KOPT-K1 (cell line): Measurements from ENCODE around the gene SRRM3.
"Not testable (repeated sequence)": the region's sequence is repeated elsewhere in the genome, so short reads cannot be mapped to it uniquely, and the experiment has no call there.

Experiments
- H3K27ac ChIP-seq: fragments of 200-600 bp; sonication (generic); 2 replicates; pipeline ENCODE4 v1.5.1; 2016; ENCODE audit warnings: antibody characterized with exemption, mild to moderate bottlenecking, low read depth, low read length; ENCODE audit not compliant: poor library complexity, severe bottlenecking
- H3K36me3 ChIP-seq: fragments of 200-600 bp; sonication (generic); 2 replicates; pipeline ENCODE4 v1.5.1; 2017; ENCODE audit warnings: antibody characterized with exemption, mild to moderate bottlenecking, low read length, moderate library complexity; ENCODE audit not compliant: insufficient read depth
- H3K9me3 ChIP-seq: fragments of 200-600 bp; sonication (generic); 2 replicates; pipeline ENCODE4 v1.5.1; 2017; ENCODE audit warnings: antibody characterized with exemption, low read length, mild to moderate bottlenecking; ENCODE audit not compliant: insufficient read depth, poor library complexity, severe bottlenecking

The SRRM3 gene

GRCh38 chr7:76261329-76261728 lies 59.6 kb downstream of the SRRM3 start:
- no peaks in the 10 kb centered on the region for H3K9me3 ChIP-seq
- H3K27ac ChIP-seq, result no peak overlapping the region
- H3K36me3 ChIP-seq, result no peaks in the 10 kb centered on the region

- H3K27ac ChIP-seq, result no peak overlapping the region
- no peaks in the 10 kb centered on the region for H3K9me3 ChIP-seq
- H3K36me3 ChIP-seq, result no peaks in the 10 kb centered on the region
Observed at GRCh38 chr7:76261931-76262330, 60.2 kb downstream of the SRRM3 start.

GRCh38 chr7:76262683-76263402 lies 61.1 kb downstream of the SRRM3 start:
- H3K36me3 ChIP-seq, result no peaks in the 10 kb centered on the region
- H3K27ac ChIP-seq, result no peak overlapping the region
- no peaks in the 10 kb centered on the region for H3K9me3 ChIP-seq

- H3K27ac ChIP-seq, result no peak overlapping the region
- no peaks in the 10 kb centered on the region for H3K9me3 ChIP-seq
- no peaks in the 10 kb centered on the region for H3K36me3 ChIP-seq
Observed at GRCh38 chr7:76265299-76265698, 63.6 kb downstream of the SRRM3 start.

GRCh38 chr7:76267107-76267893 lies 65.6 kb downstream of the SRRM3 start:
- H3K9me3 ChIP-seq, result no peaks in the 10 kb centered on the region
- no peak overlapping the region for H3K27ac ChIP-seq
- no peaks in the 10 kb centered on the region for H3K36me3 ChIP-seq

- no peaks in the 10 kb centered on the region for H3K9me3 ChIP-seq
- H3K36me3 ChIP-seq, result no peaks in the 10 kb centered on the region
- no peak overlapping the region for H3K27ac ChIP-seq
Observed at GRCh38 chr7:76267894-76268183, 66.1 kb downstream of the SRRM3 start.

GRCh38 chr7:76268376-76268775 lies 66.7 kb downstream of the SRRM3 start:
- H3K27ac ChIP-seq, result no peak overlapping the region
- no peaks in the 10 kb centered on the region for H3K9me3 ChIP-seq
- H3K36me3 ChIP-seq, result no peaks in the 10 kb centered on the region

GRCh38 chr7:76269895-76270294 lies 68.2 kb downstream of the SRRM3 start:
- Histone ChIP-seq H3K36me3 (no peaks in the 10 kb centered on the region), H3K9me3 (no peaks in the 10 kb centered on the region), H3K27ac (no peak overlapping the region)

GRCh38 chr7:76271384-76271783 lies 69.7 kb downstream of the SRRM3 start:
- not testable (repeated sequence) for H3K9me3 ChIP-seq, H3K36me3 ChIP-seq, H3K27ac ChIP-seq

GRCh38 chr7:76272142-76272541 lies 70.4 kb downstream of the SRRM3 start:
- H3K27ac ChIP-seq, result no peak overlapping the region
- no peaks in the 10 kb centered on the region for H3K36me3 ChIP-seq
- no peaks in the 10 kb centered on the region for H3K9me3 ChIP-seq

GRCh38 chr7:76272851-76273497 lies 71.3 kb downstream of the SRRM3 start:
- H3K36me3 ChIP-seq, result no peaks in the 10 kb centered on the region
- no peaks in the 10 kb centered on the region for H3K9me3 ChIP-seq
- peak overlapping the region; percentile 4 for H3K27ac ChIP-seq

GRCh38 chr7:76273503-76273902 lies 71.8 kb downstream of the SRRM3 start:
- Histone ChIP-seq H3K36me3 (no peaks in the 10 kb centered on the region), H3K9me3 (no peaks in the 10 kb centered on the region), H3K27ac (peak overlapping the region; percentile 4)

- H3K27ac ChIP-seq, result no peak overlapping the region
- no peaks in the 10 kb centered on the region for H3K36me3 ChIP-seq
- H3K9me3 ChIP-seq, result no peaks in the 10 kb centered on the region
Observed at GRCh38 chr7:76278540-76278939, 76.8 kb downstream of the SRRM3 start.

- Histone ChIP-seq H3K27ac (no peak overlapping the region), H3K9me3 (no peaks in the 10 kb centered on the region), H3K36me3 (no peaks in the 10 kb centered on the region)
Observed at GRCh38 chr7:76280408-76280807, 78.7 kb downstream of the SRRM3 start.

GRCh38 chr7:76281006-76281705 lies 79.5 kb downstream of the SRRM3 start:
- Histone ChIP-seq H3K36me3 (no peaks in the 10 kb centered on the region), H3K9me3 (no peaks in the 10 kb centered on the region), H3K27ac (no peak overlapping the region)
